HG02588 (cell line): ENCODE measurements around the gene PKNOX2.

Source experiments
- ATAC-seq: cut with Tn5 transposase; IDR thresholded peaks from one replicate; pipeline ENCODE4 v1.9.1; 2021; ENCODE audit warnings: mild to moderate bottlenecking, moderate library complexity; ENCODE audit not compliant: unreplicated experiment

The PKNOX2 gene

DNA sequence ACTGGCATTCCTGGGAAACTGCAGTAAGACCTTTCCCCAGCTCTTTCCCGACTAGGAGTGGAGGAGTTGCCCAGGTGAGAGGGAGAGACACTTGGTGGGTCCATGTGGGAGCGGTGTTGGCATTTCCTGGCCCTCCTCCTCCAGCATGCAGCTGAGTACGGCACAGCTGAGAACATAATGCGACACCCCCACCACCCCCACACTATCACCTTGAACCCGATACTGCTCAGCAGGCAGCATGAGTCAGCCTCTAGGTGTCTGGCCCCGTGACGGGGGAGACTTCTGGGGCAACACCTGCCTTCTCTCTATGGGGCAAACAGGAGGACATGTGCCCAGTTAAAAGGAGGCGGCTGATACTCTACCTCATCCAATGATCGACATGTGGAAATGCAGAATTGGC lies 64.4 kb downstream of the PKNOX2 start:
- no peak for ATAC-seq

DNA sequence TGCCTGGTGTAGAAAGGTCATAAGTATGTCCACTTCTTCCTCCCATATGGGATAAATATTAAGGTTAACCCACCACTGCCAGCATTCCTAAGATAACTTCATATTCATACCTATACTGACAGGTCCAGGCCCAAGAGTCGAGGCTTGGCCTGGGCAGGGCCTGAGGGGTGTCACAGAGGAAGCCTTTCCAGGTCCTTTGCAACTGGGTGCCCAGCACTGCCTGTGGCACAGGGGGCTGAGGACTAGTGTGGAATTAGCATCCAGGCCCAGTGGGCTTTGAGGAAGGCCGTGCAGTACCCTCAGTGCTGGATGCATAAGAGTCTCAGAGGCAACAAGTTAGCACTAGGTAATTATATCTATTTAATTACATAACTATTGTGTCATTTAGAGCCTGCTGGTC lies 65.4 kb downstream of the PKNOX2 start:
- no peak for ATAC-seq

DNA sequence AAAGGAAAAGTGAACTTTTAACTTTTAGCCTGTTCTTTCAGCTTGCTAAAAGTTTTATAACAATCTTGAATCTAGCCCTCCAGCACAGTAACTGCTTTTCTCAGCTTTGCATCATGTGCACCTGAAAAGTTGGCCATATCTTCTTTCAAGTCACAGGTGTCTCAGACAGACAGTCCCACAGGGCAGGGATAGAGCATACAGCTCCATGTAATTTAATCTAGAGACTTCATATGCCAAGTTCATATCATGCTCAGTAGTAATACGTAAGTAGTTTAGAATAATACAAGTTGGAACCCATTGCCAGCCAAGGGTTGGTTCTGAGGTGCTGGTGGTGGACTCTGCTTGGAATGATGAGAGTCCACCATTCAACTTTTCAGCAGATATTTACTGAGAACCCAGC lies 68.6 kb downstream of the PKNOX2 start:
- ATAC-seq: no peak

DNA sequence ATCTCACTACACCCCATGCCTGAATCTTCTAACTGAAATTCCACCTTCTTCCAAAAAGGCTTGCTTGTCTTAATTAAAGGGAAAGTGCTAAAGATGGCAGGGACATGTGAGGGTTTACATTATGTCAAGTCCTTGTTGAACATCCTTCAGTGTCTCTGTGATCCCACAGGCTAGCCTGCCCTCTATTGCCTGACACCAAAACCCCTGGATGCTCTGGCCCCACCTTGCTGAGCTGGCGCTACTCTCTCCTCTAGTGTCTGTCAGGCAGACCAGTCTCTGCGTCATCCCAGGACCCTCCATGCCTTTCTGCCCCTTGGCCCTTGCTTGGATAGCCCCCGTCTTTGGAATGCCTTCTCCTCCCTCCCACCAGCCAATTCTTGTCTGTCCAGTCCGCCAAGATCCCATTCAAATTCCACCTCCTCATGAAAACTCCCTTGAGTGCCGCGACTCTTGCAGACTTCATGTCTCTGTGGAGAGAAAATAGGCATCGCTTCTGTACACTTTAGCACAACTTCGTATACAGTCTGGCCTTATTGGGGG lies 69.3 kb downstream of the PKNOX2 start:
- ATAC-seq: no peak

DNA sequence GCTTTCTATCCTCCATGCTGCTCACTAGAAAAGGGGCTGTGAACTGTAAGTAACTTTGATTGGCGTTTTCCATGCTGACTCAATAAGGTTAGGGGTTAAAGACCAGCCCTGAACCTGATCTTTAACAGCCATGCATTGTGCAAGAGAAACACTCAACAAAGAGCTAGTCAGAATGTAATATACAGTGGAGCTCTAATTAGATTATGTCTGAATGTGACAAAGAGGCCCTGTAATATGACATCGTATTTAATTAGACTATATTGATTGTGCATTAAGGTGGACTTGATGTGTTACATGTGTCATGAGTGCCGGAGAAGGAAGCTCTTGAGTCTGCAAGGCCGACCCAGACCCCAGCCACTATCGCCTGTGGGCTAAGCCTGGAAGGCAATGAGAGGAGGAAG lies 70.5 kb downstream of the PKNOX2 start:
- ATAC-seq: no peak

DNA sequence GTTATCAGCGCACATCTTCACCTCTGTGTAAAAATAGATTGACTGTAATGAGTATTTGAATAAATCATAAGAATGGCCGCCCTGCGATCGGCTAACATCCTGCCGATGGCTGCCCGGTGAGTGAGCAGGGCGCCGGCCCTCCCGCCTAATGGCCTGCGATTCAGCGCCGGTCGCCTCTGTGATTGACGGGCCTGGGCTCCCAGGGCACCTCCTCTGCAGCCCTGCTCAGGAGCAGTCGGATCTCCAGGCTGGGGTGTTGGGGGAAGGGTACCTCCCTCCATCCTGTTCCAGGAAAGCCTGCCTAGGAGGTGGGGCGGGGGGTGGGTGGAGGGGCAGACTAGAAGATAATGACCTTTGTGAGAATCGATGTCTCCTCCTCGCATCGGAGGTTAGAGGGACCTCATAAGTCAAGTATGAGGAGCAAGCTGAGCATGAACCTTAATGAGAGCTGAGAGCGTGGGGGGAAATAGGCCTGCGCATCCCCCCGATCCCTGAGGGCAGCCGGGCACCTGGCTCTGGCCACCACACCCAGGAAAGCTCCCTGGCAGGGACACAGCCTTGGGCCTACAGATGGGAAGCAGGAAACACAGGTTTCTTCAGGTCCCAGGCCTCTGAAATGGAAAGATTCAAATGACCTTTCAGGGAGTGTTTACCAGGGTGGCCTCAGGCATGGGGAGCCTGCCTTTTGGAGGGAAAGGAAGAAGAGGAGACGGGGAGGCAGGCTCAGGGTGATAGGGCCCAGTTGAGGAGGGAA lies 71.7 kb downstream of the PKNOX2 start:
- ATAC-seq: no peak

DNA sequence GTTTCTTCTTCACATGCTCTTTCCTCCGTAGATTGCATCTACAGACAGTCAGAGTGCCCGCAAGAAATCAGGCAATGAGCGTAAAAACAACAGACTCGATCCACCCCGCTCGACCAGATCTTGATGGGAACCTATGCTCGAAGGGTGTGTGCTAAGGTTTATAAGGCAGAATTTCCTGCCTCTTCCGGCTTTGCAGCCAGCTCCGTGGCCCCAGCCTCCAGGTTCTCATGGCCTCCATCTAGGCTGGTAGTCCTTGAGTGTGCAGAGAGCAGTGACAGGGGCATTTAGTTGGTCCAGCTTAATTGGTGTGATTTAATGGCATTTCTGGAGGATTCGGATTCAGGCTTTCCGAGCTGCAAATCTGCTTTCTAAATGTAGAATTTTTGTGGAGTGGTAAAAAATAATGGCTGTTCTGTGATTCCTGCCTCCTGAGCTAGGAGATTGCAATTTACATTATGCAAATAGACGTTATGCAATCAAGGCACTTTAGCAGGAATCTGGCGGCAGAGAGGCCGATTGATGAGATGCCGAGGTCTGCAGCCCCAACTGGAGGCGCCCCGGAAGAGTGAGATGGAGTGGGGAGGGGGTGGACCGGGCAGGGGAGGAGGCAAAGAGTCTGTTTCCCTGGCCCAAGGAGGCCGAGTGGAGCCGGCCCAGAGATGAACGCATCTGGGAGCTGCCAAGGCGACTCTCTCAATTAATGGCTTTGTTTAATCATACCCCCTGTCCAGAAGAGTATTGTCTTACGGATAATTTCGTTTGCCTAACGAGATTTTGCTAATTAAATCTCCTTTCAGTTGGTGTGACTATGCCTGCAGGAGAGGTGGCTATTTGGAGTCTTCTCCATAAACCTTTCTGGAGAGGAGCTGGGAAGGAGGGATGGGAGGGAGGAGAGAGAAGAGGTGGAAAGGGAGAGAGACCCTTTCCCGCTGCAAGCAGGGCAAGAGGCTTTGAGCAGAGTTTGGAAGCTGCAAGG lies 75.3 kb downstream of the PKNOX2 start:
- ATAC-seq: no peak

DNA sequence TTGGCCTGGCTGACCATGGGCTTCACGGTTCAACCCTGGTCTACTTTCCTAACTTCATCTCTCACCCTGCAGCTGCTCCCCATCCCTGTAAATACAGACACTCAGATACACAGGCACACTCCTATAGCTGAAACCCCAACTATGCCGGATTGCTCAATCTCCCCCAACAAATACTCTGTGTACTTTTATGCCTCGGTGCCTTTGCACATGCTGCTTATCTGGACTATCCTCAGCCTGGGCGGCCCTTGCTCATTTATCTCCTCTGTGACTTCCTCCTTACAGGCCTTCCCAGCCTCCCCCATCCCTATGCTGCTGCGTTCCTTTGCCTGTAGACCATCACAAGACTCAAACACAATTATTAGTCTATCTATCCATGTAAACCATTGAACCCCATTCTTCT lies 76.6 kb downstream of the PKNOX2 start:
- ATAC-seq: no peak

DNA sequence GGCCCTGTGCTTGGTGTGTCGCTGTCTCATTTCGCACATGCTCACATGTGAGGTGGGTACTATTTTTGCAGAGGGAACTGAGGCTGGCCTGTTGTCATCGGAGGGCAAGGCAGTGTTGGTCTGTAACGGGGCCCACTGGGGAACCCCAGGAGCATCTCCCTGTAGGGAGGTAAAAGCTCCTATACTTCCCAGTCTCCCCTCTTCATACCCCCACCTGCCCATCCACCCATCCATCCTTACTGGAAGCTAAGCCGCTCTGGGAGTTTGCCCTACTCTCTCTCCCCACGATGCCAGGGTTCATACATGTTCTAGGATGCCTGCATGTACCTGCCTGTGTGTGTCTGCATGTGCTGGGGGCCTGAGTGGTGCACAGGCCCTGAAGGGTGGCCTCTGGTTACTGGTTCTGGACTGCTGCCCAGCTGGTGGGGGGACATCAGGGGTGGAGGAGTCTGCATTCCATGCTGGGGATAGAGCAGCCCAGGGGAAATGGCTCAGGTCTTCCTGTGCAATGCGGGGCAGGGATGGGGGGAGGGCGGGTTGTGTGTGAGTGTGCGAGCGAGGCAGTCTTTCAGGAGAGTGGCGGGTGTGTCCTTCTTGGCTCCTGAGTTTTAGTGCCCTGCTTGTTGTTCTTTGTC lies 77.7 kb downstream of the PKNOX2 start:
- ATAC-seq: no peak

DNA sequence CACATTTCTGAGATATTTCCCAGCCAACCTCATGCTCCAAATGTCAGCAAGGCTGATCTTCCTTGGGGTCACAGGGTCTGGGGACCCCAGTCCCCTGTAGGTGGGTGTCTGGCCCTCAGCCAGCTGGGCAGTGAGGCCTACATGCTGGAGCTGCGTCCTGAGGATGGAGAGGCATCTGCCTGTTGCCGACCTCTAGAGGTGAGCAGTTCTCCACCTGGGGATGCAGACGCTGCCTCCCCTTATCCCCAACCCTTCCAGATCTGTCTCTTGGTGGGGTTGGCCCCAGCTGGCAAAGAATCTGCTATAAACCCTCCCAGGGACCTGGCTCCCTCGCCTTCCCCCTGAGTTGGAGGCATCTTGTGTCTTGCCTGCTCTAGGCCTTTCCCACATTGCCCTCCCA lies 79.6 kb downstream of the PKNOX2 start:
- no peak for ATAC-seq

DNA sequence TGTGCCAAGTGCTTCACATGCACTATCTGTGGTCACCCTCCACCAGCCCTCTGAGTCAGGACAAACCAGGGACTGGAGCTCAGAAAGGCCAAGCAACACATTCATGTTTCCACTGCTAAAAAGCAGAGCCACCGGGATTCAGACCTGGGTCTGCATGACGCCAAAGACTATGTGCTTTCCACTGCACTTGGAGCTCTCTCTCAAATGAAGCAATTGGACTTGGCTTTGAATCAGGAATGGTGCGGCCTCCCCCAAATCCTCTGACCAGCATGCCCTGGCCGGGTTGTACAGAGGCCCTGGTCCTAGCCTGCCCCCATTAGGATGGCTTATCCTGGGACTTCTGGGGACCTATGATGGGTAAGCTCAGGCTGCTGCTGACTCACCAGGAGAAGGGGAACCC lies 80.7 kb downstream of the PKNOX2 start:
- no peak for ATAC-seq

DNA sequence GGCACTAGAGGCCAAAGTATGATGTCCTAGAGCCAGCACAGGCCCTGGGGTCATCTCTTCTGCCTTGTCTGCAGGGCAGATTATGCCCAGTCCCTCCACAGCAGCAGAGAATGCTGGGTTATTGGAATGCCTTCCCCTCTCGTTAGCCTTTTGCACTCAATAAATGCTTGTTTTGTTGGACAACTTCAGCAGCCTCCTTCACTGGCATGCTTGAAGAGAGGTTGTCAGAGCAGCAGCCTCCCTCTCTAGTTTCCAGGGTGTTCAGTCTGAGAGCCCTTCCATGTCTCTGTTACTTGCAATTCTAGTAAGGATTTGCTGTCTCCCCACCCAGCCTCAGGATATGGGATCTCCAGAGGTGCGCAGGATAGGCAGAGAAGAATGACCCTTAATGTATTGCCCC lies 82.9 kb downstream of the PKNOX2 start:
- no peak for ATAC-seq

DNA sequence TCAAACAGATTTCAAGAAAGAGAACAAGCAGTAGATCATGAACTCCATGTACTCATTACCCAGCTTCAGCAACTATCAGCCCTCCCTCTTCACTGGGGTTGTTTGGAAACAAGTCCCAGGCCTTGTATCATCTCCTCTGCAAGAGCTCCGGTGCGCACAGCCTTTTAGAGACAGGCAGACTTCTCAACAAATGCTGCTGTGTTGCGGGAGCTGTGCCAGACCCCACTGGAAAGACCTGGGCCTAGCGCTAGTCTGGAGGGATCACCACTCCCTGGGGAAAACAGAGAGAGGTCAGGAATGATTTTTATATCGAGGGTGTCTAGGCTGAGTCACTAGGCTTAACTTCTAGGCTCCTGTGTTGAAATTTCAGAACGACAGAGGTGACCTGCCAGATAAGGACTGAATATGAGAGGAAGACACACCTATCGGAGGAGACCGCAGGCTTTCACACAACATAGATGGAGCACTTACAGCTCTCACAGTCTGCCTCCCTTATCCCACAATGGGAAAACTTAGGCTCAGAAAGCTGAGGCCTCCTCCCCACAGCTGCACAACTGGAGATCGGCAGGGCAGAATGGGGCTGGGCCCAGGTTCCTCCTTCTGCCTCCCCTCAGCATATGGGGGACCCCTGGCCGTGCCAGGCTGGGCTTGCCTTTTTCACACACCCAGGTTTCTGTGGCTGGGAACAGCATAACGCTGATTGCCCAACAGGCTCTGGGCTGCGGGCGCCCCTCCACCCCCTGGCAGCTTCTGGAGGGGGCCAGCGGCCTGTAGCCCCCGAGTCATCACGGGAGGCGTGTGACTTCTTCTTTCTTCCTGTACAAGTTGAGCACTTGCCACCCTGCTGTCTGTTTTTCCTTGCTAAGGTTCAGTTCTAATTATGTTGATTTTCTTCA lies 86.0 kb downstream of the PKNOX2 start:
- no peak for ATAC-seq

DNA sequence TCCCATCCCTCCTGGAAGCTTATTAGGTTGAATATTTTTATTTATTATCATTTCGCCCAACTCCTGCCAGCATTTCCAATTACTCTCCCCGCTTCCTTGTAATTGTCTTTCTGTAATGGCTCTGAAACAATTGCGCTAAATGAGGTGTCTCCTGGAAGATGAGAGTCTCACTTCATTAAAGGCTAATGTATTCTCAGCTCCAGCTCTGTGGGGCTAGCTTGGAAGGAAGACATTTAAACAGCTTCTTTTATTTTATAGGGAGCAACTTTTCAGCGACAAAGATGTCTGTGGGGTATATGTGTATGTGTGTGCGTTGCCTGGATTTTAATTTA lies 86.6 kb downstream of the PKNOX2 start:
- no peak for ATAC-seq

DNA sequence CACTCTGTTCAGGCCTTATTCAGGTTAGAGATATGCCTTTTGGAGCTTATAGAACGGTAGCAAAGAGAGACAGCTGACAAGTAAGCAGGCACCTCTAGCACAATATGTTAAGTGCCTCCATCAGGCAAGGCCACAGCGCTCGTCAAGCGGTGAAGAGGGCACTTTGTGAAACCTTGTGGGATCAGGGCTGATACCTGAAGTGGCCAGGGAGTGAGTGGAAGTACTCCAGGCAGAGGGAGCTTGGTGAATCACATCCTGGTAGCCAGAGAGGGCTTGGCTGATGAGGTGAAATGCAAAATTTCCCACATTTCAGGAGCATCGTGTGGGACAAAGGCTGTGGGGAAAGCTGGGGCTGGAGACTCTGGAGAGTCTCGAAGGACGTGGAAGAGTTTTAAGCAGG lies 87.4 kb downstream of the PKNOX2 start:
- no peak for ATAC-seq

DNA sequence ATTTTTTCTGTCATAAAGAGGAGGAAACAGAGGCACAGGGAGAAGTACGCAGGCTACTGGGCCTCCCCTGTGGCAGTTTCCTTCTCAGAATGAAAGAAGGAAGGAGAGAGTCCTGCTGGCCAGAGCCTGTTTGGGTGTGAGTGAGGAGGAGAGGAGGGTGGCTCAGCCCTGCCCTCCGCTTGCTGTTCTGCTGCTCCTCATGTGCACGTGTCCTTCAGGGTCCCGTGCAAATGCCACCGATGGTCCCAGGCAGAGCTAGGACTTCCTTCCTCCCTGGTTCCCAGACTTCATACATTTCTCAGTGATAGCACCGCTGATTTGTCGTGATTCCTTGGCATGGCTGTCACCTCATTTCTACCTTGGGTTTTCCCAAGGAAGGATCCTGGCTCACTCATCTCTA lies 88.7 kb downstream of the PKNOX2 start:
- ATAC-seq: no peak

DNA sequence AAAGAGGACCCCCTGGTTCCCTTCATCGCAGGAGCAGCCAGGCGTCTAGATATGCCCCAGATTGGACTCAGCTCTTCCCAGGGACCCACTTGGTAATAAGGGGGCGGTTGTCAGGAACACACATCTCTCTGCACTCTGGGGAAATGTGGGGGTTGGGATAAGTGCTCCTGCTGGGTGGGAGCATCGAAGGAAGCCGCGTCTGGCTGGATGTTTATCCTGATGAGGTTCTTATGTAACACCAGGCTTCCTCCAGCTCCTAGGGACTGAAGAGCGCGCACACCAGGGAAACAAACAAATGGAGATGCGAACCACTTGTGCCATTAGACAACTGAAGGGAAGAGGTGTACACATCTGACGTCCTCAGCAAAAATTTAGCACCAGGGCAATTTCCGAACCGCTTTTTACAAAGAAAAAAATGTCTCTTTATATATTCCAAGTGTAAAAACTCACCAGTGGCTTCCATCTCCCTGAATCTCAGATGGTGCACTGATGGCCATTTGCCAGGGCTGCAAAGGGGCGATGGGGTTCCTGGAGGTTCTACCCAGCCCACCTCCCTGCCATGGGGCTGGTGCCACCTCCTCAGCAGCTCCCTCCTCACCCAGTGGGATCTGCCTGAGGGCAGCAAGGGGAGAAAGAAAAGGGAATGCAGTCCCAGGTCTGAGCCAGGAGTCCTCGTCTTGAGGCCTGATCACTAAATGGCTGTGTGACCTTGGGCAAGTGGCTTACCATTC lies 89.4 kb downstream of the PKNOX2 start:
- no peak for ATAC-seq

DNA sequence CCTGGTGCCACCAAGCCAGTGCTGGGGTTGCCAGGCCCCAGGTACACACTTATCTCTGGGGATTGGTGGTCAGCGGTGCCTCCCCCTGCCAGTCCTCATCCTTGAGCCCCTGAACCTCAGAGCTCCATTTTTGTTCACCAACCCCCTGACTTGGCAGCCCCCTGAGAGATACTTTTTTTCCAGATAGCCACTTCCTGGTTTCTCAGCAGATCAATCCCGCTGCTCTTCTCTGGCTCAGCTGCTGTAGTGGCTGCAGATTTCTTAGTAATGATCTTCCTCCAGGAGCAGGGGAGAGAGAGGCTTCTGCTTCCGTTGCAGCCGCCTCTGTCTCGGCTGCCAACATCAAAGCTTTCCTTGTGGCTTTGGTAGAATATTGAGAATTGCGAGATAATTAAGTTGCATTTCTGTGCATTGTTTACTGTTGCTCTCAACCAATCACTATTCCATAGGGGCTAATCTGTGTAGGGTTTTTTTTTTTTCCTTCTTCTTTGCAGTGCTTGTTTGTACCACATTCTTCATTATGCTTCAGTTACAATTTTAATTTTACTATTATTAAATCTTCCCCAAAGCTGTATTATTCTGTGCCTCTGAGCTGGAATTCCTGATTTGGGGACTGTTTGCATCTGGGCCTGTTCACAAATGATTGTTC lies 92.1 kb downstream of the PKNOX2 start:
- ATAC-seq: no peak

DNA sequence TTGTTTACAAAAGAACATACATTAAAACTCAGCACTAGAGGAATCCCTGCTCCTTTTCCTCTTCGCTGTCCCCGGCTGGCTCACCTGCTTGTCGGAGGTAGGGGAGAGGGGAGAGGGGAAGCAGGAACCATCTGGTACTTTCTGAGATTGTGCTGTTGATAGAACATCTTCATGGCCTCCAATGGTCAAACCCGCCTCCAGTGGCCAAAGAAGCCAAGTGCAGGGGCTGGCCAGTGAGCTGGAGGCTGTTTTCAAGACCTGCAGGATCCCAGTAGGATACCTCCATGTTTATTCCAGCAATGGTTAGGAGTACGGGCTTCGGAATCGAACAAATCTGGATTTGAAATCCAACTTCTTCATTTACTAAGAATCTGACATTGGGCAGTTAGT lies 92.6 kb downstream of the PKNOX2 start:
- no peak for ATAC-seq
